B cell (primary cell): ENCODE data around the gene LRPPRC.
"Not testable (repeated sequence)": the region's sequence is repeated elsewhere in the genome, so short reads cannot be mapped to it uniquely, and the experiment has no call there.

ENCODE experiments used
- CTCF ChIP-seq: fragments of 200-600 bp; IDR thresholded peaks from one replicate; pipeline ENCODE4 v1.8.0; 2022; ENCODE audit warnings: antibody characterized with exemption, mild to moderate bottlenecking
- EZH2 ChIP-seq: IDR thresholded peaks from 2 replicates; pipeline ENCODE4 v1.6.1; 2012; ENCODE audit warnings: borderline replicate concordance, low read depth, mild to moderate bottlenecking, moderate library complexity, low read length; ENCODE audit not compliant: insufficient read depth, poor library complexity, severe bottlenecking

GRCh38 chr2:43911136-43911790, 84.5 kb downstream of the LRPPRC start:
- not testable (repeated sequence) for TF ChIP-seq CTCF, EZH2
